ENCODE measurements around the gene ADM5. TPM values are rescaled to one million over a fixed set of nuclear protein-coding genes. Genes with fewer than 3 reads are reported as not detected.

The ADM5 gene
- 2.8 TPM for polyA plus RNA-seq (2013)

GRCh38 chr19:49689133-49690078, at the start of gene ADM5:
TSS of gene ADM5 (plus strand) at chr19:49689594. CDS start at chr19:49689838, 244 bp downstream.
- Histone ChIP-seq H3K36me3 (ENCODE audit: control insufficient read depth in 4 of 4, insufficient read depth in 4 of 4, low read length in 3 of 4) (peaks cover 2 to 50% (median 24%) of the 10 kb centered on the region in 4 experiments), H3K9me3 (ENCODE audit: control extremely low read depth in 1 of 5, control insufficient read depth in 4 of 5, insufficient read depth in 2 of 5, low read depth in 1 of 5, low read length in 4 of 5) (no peaks in the 10 kb centered on the region), H3K27me3 (replicated peaks in 2 of 5; ENCODE audit: control insufficient read depth in 4 of 5, insufficient read depth in 5 of 5, low read length in 4 of 5) (peaks cover 0 to 38% (median 23%) of the 10 kb centered on the region in 5 experiments), H3K4me3 (ENCODE audit: control insufficient read depth in 1 of 7, extremely low read depth in 1 of 7, insufficient read depth in 4 of 7, low read depth in 2 of 7, low read length in 6 of 7) (peak within 1 kb of the TSS in 4 of 7 experiments; percentile 3 to 32 (median 7)), H3K27ac (ENCODE audit: insufficient read depth in 1 of 2, low read depth in 1 of 2, low read length in 2 of 2, poor library complexity in 1 of 2, severe bottlenecking in 2 of 2) (no peak within 1 kb of the TSS), H3K4me1 (ENCODE audit: control extremely low read depth in 1 of 4, control insufficient read depth in 4 of 4, insufficient read depth in 4 of 4, low read length in 3 of 4) (peaks cover 0 to 48% (median 29%) of the 10 kb centered on the region in 4 experiments)
- WGBS (ENCODE audit: insufficient coverage): 55% methylated on average over 50 of the region's 54 CpGs
- peak in 2 of 3 donors; percentile 44 to 47 for DNase-seq
- ChIA-PET POLR2A (interaction anchor here (1.4 kb wide), 1 partner anchor 13 kb away, joined by 4 read pairs; the partner anchor contains the start of gene PRMT1), CTCF (interaction anchor here (1.2 to 2.5 kb wide), 6 partner anchors 9 to 122 kb away, joined by 3 to 8 read pairs (median 4); partner anchors contain the start of gene AP2A1)

- ChIA-PET POLR2A (interaction anchor here (0.5 to 3.2 kb wide), 9 partner anchors 25 to 1422 kb away, joined by 3 to 28 read pairs (median 4); partner anchors contain the start of genes BCL2L12, IRF3, NOSIP and PRR12), CTCF (interaction anchor here (1.0 to 1.5 kb wide), 6 partner anchors 28 to 66 kb away, joined by 3 to 9 read pairs (median 4); no protein-coding TSS in a partner anchor)
- peaks cover 12 to 43% (median 41%) of the 10 kb centered on the region in 4 experiments for H3K4me1 ChIP-seq (ENCODE audit: control extremely low read depth in 1 of 4, control insufficient read depth in 4 of 4, insufficient read depth in 4 of 4, low read length in 3 of 4)
- no peaks in the 10 kb centered on the region for H3K27me3 ChIP-seq (replicated peaks in 2 of 5; ENCODE audit: control insufficient read depth in 4 of 5, insufficient read depth in 5 of 5, low read length in 4 of 5)
- peak within 1 kb of the TSS; percentile 81 to 99 (median 94) for H3K4me3 ChIP-seq (ENCODE audit: control insufficient read depth in 1 of 7, extremely low read depth in 1 of 7, insufficient read depth in 4 of 7, low read depth in 2 of 7, low read length in 6 of 7)
- H3K27ac ChIP-seq (ENCODE audit: insufficient read depth in 1 of 2, low read depth in 1 of 2, low read length in 2 of 2, poor library complexity in 1 of 2, severe bottlenecking in 2 of 2): peak within 1 kb of the TSS; percentile 94 to 99
- DNase-seq: peak; percentile 100
- no peaks in the 10 kb centered on the region for H3K9me3 ChIP-seq (ENCODE audit: control extremely low read depth in 1 of 5, control insufficient read depth in 4 of 5, insufficient read depth in 2 of 5, low read depth in 1 of 5, low read length in 4 of 5)
- peaks cover 0 to 11% (median 3%) of the 10 kb centered on the region in 4 experiments for H3K36me3 ChIP-seq (ENCODE audit: control insufficient read depth in 4 of 4, insufficient read depth in 4 of 4, low read length in 3 of 4)
- under 1% methylated on average over 51 of the region's 51 CpGs for WGBS (ENCODE audit: insufficient coverage)
These were observed 49.1 kb upstream of the ADM5 start, which contains the start of gene RRAS for GRCh38 chr19:49640113-49640898. TSS of gene RRAS (minus strand) at chr19:49640143. CDS start at chr19:49640098, 45 bp downstream.

- ChIA-PET POLR2A (interaction anchor here (1.1 to 3.2 kb wide), 4 partner anchors 14 to 50 kb away, joined by 4 to 28 read pairs (median 7); partner anchors contain the start of genes BCL2L12, IRF3 and PRR12), CTCF (interaction anchor here (0.9 kb wide), 1 partner anchor 37 kb away, joined by 4 read pairs; no protein-coding TSS in a partner anchor)
- WGBS (ENCODE audit: insufficient coverage): 0% methylated on average over 68 of the region's 87 CpGs
These were observed 47.5 kb upstream of the ADM5 start, which contains the start of gene SCAF1 for GRCh38 chr19:49641688-49642491. TSS of gene SCAF1 (plus strand) at chr19:49642209. CDS start at chr19:49645027, 2,818 bp downstream.

GRCh38 chr19:49642492-49643035, 46.8 kb upstream of the ADM5 start:
- POLR2A ChIA-PET: interaction anchor here (0.6 to 3.2 kb wide), 5 partner anchors 10 to 51 kb away, joined by 4 to 28 read pairs (median 6); partner anchors contain the start of genes BCL2L12, IRF3 and PRR12
- H3K27ac ChIP-seq (ENCODE audit: insufficient read depth in 1 of 2, low read depth in 1 of 2, low read length in 2 of 2, poor library complexity in 1 of 2, severe bottlenecking in 2 of 2): peak overlapping the region; percentile 98 to 99

More at GRCh38 chr19:49641688-49642491, 47.5 kb upstream of the ADM5 start, which contains the start of gene SCAF1:
- Histone ChIP-seq H3K27me3 (replicated peaks in 2 of 5; ENCODE audit: control insufficient read depth in 4 of 5, insufficient read depth in 5 of 5, low read length in 4 of 5) (no peaks in the 10 kb centered on the region), H3K27ac (ENCODE audit: insufficient read depth in 1 of 2, low read depth in 1 of 2, low read length in 2 of 2, poor library complexity in 1 of 2, severe bottlenecking in 2 of 2) (peak within 1 kb of the TSS; percentile 98 to 99), H3K4me1 (ENCODE audit: control extremely low read depth in 1 of 4, control insufficient read depth in 4 of 4, insufficient read depth in 4 of 4, low read length in 3 of 4) (peaks cover 12 to 43% (median 41%) of the 10 kb centered on the region in 4 experiments), H3K36me3 (ENCODE audit: control insufficient read depth in 4 of 4, insufficient read depth in 4 of 4, low read length in 3 of 4) (peaks cover 7 to 27% (median 14%) of the 10 kb centered on the region in 4 experiments), H3K9me3 (ENCODE audit: control extremely low read depth in 1 of 5, control insufficient read depth in 4 of 5, insufficient read depth in 2 of 5, low read depth in 1 of 5, low read length in 4 of 5) (no peaks in the 10 kb centered on the region), H3K4me3 (ENCODE audit: control insufficient read depth in 1 of 7, extremely low read depth in 1 of 7, insufficient read depth in 4 of 7, low read depth in 2 of 7, low read length in 6 of 7) (peak within 1 kb of the TSS; percentile 91 to 99 (median 95))
- DNase-seq: peak; percentile 99 to 100 (median 100)

GRCh38 chr19:49643466-49643865, 45.9 kb upstream of the ADM5 start:
- H3K27ac ChIP-seq (ENCODE audit: insufficient read depth in 1 of 2, low read depth in 1 of 2, low read length in 2 of 2, poor library complexity in 1 of 2, severe bottlenecking in 2 of 2): peak overlapping the region in 1 of 2 experiments; percentile 99
- peak overlapping the region in 2 of 7 experiments; percentile 93 to 99 for H3K4me3 ChIP-seq (ENCODE audit: control insufficient read depth in 1 of 7, extremely low read depth in 1 of 7, insufficient read depth in 4 of 7, low read depth in 2 of 7, low read length in 6 of 7)
- H3K4me1 ChIP-seq (ENCODE audit: control extremely low read depth in 1 of 4, control insufficient read depth in 4 of 4, insufficient read depth in 4 of 4, low read length in 3 of 4): peaks cover 12 to 34% (median 33%) of the 10 kb centered on the region in 4 experiments
- H3K27me3 ChIP-seq (replicated peaks in 2 of 5; ENCODE audit: control insufficient read depth in 4 of 5, insufficient read depth in 5 of 5, low read length in 4 of 5): no peaks in the 10 kb centered on the region
- ChIA-PET CTCF (interaction anchor here (0.7 to 2.1 kb wide), 8 partner anchors 14 to 33 kb away, joined by 3 to 10 read pairs (median 4); partner anchors contain the start of gene PRMT1), POLR2A (no interaction called here)
- 100% methylated on average over 1 of the region's 2 CpGs for WGBS (ENCODE audit: insufficient coverage)
- no peak for DNase-seq
- no peaks in the 10 kb centered on the region for H3K9me3 ChIP-seq (ENCODE audit: control extremely low read depth in 1 of 5, control insufficient read depth in 4 of 5, insufficient read depth in 2 of 5, low read depth in 1 of 5, low read length in 4 of 5)
- peaks cover 10 to 33% (median 22%) of the 10 kb centered on the region in 4 experiments for H3K36me3 ChIP-seq (ENCODE audit: control insufficient read depth in 4 of 4, insufficient read depth in 4 of 4, low read length in 3 of 4)

More at GRCh38 chr19:49642492-49643035, 46.8 kb upstream of the ADM5 start:
- Histone ChIP-seq H3K4me3 (ENCODE audit: control insufficient read depth in 1 of 7, extremely low read depth in 1 of 7, insufficient read depth in 4 of 7, low read depth in 2 of 7, low read length in 6 of 7) (peak overlapping the region; percentile 91 to 99 (median 95)), H3K36me3 (ENCODE audit: control insufficient read depth in 4 of 4, insufficient read depth in 4 of 4, low read length in 3 of 4) (peaks cover 10 to 33% (median 20%) of the 10 kb centered on the region in 4 experiments), H3K4me1 (ENCODE audit: control extremely low read depth in 1 of 4, control insufficient read depth in 4 of 4, insufficient read depth in 4 of 4, low read length in 3 of 4) (peaks cover 12 to 43% (median 41%) of the 10 kb centered on the region in 4 experiments), H3K9me3 (ENCODE audit: control extremely low read depth in 1 of 5, control insufficient read depth in 4 of 5, insufficient read depth in 2 of 5, low read depth in 1 of 5, low read length in 4 of 5) (no peaks in the 10 kb centered on the region), H3K27me3 (replicated peaks in 2 of 5; ENCODE audit: control insufficient read depth in 4 of 5, insufficient read depth in 5 of 5, low read length in 4 of 5) (no peaks in the 10 kb centered on the region)
- DNase-seq: peak in 1 of 3 donors; percentile 26
- 15% methylated on average over 5 of the region's 5 CpGs for WGBS (ENCODE audit: insufficient coverage)
- CTCF ChIA-PET: interaction anchor here (0.7 to 1.5 kb wide), 4 partner anchors 20 to 36 kb away, joined by 3 to 10 read pairs (median 4); no protein-coding TSS in a partner anchor

All from common myeloid progenitor, CD34-positive (primary cell).